Adipocyte (in vitro differentiated cells): Measurements from ENCODE around the gene FIBP.

ENCODE experiments used
- DNase-seq: peaks from one replicate; pipeline ENCODE4 v3.0.0-alpha.2; 2015; ENCODE audit warnings: low read depth
- H3K27me3 ChIP-seq: replicated peaks from 2 replicates; pipeline ENCODE4 v1.7.0; 2013; ENCODE audit warnings: mild to moderate bottlenecking, low read length, moderate library complexity; ENCODE audit not compliant: control insufficient read depth, insufficient read depth
- H3K36me3 ChIP-seq: 2 replicates; pipeline ENCODE4 v1.7.0; 2013; ENCODE audit warnings: low read length, mild to moderate bottlenecking, moderate library complexity; ENCODE audit not compliant: control insufficient read depth, insufficient read depth, severe bottlenecking
- H3K4me1 ChIP-seq: 2 replicates; pipeline ENCODE4 v1.7.0; 2013; ENCODE audit warnings: mild to moderate bottlenecking, low read length, moderate library complexity; ENCODE audit not compliant: control insufficient read depth, insufficient read depth
- H3K4me3 ChIP-seq: 2 replicates; pipeline ENCODE4 v1.7.0; 2013; ENCODE audit warnings: mild to moderate bottlenecking, low read length, moderate library complexity
- H3K9ac ChIP-seq: 2 replicates; pipeline ENCODE4 v1.7.0; 2013; ENCODE audit warnings: mild to moderate bottlenecking, low read length, moderate library complexity
- H3K9me3 ChIP-seq: 2 replicates; pipeline ENCODE4 v1.7.0; 2013; ENCODE audit warnings: mild to moderate bottlenecking, low read length, moderate library complexity; ENCODE audit not compliant: control insufficient read depth

FIBP gene

DNA sequence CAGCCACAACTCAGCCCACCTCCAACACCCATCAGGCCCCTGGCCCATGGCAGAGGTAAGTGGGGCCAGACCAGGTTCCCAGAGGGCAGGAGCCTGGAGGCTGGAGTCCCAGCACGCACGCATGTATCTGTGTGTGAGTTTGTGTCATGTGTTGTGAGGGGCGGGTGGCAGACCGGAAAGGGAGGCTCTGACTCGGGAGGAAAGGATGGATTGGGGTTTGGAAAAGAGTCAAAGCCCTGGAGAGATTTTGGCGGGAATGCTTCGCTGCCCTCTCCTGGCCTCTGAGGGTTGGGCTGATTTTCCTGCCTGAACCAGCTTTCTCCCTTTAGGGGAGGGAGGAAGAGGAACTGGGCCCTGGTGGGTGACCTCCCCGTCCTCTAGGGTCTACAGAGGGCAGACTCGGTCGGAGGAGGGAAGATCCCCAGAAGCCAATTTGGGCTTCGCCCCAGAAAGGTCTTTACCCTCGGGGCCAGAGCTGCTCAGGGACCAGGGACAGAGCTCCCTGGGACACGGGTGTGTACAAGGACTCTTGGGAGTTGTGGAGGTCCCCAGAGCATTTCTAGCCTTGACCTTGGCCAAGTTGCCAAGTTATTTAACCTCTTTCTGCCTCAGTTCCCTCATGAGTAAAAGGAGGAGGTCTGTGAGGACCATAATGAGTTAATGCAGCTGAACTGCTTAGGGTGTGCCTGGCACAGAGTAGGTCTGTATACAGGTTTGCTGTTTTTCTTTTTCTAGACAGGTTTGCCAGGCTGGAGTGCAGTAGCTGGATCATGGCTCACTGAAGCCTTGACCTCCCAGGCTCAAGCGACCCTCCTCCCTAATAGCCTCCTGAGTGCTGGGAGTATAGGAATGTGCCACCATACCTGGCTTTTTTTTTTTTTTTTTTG, 23.7 kb upstream of the FIBP start:
- Histone ChIP-seq H3K27me3 (no peaks in the 10 kb centered on the region), H3K9me3 (no peaks in the 10 kb centered on the region), H3K4me1 (peaks cover 57% of the 10 kb centered on the region), H3K4me3 (peak overlapping the region; percentile 22), H3K36me3 (no peaks in the 10 kb centered on the region), H3K9ac (peak overlapping the region; percentile 76)
- DNase-seq, result peak; percentile 80

DNA sequence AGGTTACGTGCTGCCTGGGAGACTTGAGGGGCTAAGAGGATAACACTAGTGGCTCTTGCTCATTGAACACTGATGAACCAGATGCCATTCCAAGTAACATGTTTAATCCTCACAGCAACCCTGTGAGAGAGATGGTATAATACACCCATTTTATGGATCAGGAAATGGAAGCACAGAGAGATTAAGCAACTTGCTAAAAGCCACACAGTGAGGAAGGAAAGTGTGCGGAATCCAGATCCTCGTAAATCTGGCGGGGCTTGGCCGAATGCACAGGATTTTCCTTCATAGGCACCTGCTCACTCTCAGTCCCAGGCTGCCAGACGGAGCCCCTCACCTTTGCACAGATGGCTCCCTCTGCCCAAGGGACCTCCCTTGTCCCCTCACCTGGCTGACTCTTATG, 19.6 kb upstream of the FIBP start:
- H3K9me3 ChIP-seq, result no peaks in the 10 kb centered on the region
- no peak overlapping the region for H3K9ac ChIP-seq
- H3K4me1 ChIP-seq, result peaks cover 27% of the 10 kb centered on the region
- no peaks in the 10 kb centered on the region for H3K27me3 ChIP-seq
- no peak overlapping the region for H3K4me3 ChIP-seq
- DNase-seq, result no peak
- H3K36me3 ChIP-seq, result no peaks in the 10 kb centered on the region

DNA sequence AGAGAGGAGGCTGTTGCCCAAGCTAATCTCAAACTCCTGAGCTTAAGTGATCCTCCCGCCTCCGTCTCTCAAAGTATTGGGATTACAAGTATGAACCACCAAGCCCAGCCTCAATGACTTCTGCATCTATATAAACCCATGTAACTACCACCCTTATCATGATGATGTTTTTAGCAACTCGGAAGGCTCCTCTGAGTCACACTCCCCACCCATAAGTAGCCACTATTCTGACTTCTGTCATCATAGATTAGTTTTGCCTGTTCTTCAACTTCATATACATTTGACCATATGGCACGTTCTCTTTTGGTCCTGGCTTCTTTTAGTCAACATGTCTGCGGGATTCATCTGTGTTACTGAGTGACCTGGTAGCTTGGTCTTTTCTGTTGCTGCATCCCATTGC, 18.3 kb upstream of the FIBP start:
- DNase-seq, result no peak
- Histone ChIP-seq H3K27me3 (no peaks in the 10 kb centered on the region), H3K36me3 (no peaks in the 10 kb centered on the region), H3K4me1 (peaks cover 28% of the 10 kb centered on the region), H3K9ac (no peak overlapping the region), H3K4me3 (no peak overlapping the region), H3K9me3 (no peaks in the 10 kb centered on the region)

DNA sequence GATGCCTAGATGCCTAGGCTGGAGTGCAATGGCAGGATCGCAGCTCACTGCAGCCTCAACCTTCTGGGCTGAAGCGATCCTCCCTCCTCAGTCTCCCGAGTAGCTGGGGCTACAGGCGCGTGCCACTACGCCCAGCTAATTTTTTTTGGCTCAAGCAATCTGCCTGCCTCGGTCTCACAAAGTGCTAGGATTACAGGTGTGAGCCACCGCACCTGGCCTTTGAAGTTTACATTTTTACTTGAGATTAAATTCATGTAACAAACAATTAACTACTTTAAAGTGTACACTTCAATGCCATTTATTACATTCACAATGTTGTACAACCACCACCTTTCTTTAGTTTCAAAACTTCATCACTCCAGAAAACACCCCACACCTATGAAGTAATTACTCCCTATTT, 15.4 kb upstream of the FIBP start:
- Histone ChIP-seq H3K9me3 (no peaks in the 10 kb centered on the region), H3K4me1 (peaks cover 32% of the 10 kb centered on the region), H3K4me3 (no peak overlapping the region), H3K9ac (peak overlapping the region; percentile 61), H3K27me3 (no peaks in the 10 kb centered on the region), H3K36me3 (no peaks in the 10 kb centered on the region)
- no peak for DNase-seq

DNA sequence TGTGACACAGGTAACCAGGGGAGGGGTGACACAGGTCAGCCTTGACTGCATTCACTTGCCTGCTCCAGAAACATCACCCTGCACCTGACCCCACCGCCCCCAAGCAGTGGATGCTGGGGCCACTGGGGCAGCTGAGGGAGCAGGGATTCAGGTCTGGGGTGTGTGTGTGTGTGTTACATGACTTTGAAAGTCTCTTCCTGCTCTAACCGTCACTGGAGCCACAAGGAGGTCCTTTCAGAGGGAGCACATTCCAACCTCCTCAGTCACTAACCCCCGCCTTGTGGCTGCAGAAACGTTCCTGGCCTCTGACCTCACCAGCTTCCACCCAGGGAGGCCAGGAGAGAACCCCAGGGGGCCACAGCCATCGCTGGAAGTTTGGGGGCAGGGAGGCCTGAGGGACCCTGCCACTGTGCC, 14.8 kb upstream of the FIBP start:
- Histone ChIP-seq H3K9ac (peak overlapping the region; percentile 61), H3K36me3 (no peaks in the 10 kb centered on the region), H3K27me3 (no peaks in the 10 kb centered on the region), H3K4me1 (peaks cover 36% of the 10 kb centered on the region), H3K4me3 (no peak overlapping the region), H3K9me3 (no peaks in the 10 kb centered on the region)
- DNase-seq, result peak; percentile 80

DNA sequence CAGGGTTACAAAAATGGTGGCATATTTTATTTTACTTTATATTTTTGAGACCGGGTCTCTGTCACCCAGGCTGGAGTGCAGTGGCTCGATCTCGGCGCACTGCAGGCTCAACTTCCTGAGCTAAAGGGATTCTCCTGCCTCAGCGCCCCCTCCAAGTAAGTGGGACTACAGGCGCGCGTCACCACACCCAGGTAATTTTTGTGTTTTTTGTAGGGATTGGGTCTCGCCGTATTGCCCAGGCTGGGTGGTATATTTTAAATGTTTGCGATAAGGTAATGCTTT, 12.6 kb upstream of the FIBP start:
- Histone ChIP-seq H3K27me3 (no peaks in the 10 kb centered on the region), H3K9ac (peak overlapping the region; percentile 37), H3K4me1 (peaks cover 55% of the 10 kb centered on the region), H3K4me3 (peak overlapping the region; percentile 89), H3K36me3 (peaks cover 8% of the 10 kb centered on the region), H3K9me3 (no peaks in the 10 kb centered on the region)
- no peak for DNase-seq

DNA sequence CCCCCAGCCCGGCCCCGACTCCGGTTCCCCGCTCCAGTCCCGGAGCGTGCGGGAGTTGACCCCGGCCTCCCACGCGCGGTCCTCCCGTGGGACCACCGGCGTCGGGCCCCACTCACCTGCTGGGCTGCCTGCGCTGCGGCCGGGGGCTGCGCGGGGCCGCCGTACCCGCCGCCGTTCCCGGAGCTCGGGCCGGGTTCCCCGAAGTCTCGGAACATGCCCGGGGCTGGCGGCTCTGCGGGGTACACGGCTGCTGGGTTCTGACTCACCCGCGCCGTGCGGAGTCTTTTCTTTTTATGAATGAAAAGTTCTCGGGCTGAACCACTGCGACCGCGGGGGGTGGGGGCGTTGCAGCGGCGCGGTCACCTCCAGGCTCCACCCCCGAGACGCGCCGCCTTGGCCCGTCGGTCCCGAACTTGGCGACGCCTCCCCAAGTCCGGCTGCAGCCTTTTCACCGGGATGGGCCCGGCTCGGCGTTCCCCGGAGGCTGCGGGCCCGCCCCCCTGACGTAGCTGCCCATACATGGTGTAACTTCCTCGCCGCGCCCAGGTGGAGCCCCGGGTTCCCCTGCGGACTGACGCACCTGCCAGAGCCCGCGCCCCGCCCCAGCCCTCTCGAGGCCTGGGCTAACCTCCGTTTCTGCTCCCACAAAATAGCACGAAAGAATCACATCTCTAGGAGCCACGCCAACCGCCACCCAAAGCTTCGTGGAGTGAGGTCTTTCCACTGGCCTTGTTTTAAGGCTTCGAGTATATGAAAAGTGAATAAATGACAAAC, 12.0 kb upstream of the FIBP start, which contains the start of gene FOSL1:
Gene FOSL1 (minus strand): TSS at position 264 of the 774 bp plus-strand sequence. CDS start 49 bp downstream, at position 215.
- H3K9ac ChIP-seq, result peak within 1 kb of the TSS; percentile 91
- H3K4me3 ChIP-seq, result peak within 1 kb of the TSS; percentile 89
- peaks cover 13% of the 10 kb centered on the region for H3K36me3 ChIP-seq
- DNase-seq, result peak; percentile 96
- H3K4me1 ChIP-seq, result peaks cover 59% of the 10 kb centered on the region
- H3K27me3 ChIP-seq, result no peaks in the 10 kb centered on the region
- H3K9me3 ChIP-seq, result no peaks in the 10 kb centered on the region

DNA sequence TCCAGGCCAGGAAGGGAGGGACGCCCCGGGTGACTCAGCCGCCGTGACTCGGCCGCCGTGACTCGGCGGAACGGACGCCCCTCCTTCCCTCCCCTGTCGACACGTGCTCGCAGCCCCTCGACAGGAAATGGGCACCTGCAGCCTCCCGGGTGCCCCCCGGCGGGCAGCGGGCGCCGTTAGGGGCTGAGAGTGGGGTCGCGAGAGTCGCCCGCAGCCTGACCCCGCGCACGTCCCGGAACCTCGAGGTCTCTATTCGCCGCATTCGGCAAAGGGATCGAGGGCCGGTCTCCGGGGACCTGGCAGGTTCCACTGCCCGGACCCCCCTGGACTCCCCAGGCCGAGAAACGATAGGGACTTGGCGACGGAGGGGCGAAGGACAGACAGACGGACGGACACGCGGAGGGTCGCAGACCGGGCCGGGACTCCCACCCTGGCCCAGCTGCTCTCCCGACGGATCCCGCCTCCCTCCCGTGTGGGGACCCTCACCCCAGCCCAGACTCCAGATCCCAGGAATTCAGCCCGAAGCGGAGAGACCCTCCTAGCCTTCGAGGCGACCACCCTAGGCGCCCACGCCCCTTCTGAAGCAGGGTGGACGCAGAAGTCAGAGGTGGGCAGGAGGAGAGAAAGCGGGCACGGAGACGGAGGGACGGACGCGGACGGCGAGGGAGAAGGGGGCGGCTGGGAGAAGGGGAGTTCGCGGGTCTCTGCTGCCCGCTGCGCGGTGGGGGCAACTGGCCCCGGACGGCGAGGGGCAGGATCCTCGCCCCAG, 11.3 kb upstream of the FIBP start:
- peaks cover 59% of the 10 kb centered on the region for H3K4me1 ChIP-seq
- H3K36me3 ChIP-seq, result peaks cover 14% of the 10 kb centered on the region
- DNase-seq, result peak; percentile 92
- peak overlapping the region; percentile 89 for H3K4me3 ChIP-seq
- no peaks in the 10 kb centered on the region for H3K9me3 ChIP-seq
- peak overlapping the region; percentile 91 for H3K9ac ChIP-seq
- H3K27me3 ChIP-seq, result no peaks in the 10 kb centered on the region

DNA sequence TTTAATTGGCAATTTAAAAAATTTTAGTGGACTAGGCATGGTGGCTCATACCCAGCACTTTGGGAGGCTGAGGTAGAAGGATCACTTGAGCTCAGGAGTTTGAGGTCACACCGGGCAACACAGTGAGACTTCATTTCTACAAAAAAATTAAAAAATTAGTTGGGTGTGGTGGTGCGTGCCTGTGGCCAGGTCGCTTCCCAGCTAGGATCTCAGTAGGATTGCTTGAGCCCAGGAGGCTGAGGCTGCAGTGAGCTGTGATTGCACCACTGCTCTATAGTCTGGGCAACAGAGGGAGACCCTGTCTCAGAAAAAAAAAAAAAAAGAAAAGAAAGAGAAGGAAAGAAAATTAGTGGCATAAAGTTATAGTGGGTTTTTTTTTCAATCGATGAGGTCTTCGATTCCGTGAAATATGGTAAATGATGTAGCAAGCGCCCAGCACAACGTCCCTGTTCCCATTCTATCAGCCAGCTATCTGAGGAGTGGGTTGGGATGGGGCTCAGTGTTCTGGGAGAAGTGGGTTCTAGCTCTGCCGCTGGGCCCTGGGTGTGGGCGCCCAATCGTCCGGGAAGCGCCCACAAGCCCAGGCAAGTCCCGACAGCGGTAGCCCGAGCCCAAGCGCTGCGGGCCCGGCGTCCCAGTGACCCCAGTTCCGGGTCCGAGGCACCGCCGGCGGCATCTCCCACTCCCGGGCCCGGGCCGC, 10.5 kb upstream of the FIBP start:
- H3K4me3 ChIP-seq, result peak overlapping the region; percentile 89
- no peaks in the 10 kb centered on the region for H3K9me3 ChIP-seq
- H3K4me1 ChIP-seq, result peaks cover 65% of the 10 kb centered on the region
- no peaks in the 10 kb centered on the region for H3K27me3 ChIP-seq
- peak; percentile 62 for DNase-seq
- H3K36me3 ChIP-seq, result peaks cover 20% of the 10 kb centered on the region
- peak overlapping the region; percentile 91 for H3K9ac ChIP-seq

DNA sequence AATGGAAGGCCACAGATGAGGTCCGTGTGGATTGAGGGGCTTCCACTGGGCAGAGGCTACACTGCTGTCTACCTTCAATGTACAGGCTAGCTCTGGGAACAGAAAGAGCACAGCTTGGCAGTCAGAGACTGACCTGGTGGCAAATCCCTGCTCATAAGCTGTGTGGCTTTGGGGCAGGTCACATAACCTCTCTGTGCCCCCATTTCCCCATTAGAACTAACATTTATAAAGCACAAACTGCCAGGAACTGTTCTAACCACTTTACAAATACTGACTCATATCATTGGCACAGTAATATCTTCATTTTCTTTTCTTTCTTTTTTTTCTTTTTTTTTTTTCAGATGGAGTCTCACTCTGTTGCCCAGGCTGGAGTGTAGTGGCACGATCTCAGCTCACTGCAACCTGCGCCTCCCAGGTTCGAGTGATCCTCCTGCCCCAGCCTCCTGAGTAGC, 8.8 kb upstream of the FIBP start:
- no peaks in the 10 kb centered on the region for H3K9me3 ChIP-seq
- peak overlapping the region; percentile 74 for H3K4me3 ChIP-seq
- peaks cover 64% of the 10 kb centered on the region for H3K4me1 ChIP-seq
- H3K9ac ChIP-seq, result peak overlapping the region; percentile 91
- H3K27me3 ChIP-seq, result no peaks in the 10 kb centered on the region
- peaks cover 36% of the 10 kb centered on the region for H3K36me3 ChIP-seq
- DNase-seq, result no peak
